ENCODE results near the gene HEYL.

- TF ChIP-seq CTCF (conservative IDR thresholded peaks at IDR 0.05) (no peak), EZH2 (IDR thresholded peaks at IDR 0.05; ENCODE audit: low read depth) (no peak)
Observed at GRCh38 chr1:39685071-39685470, 45.6 kb upstream of the HEYL start.

All from PC-9 (cell line).